ENCODE measurements around the gene PA2G4.
"Not testable (repeated sequence)": the region's sequence is repeated elsewhere in the genome, so short reads cannot be mapped to it uniquely, and the experiment has no call there.

DNA sequence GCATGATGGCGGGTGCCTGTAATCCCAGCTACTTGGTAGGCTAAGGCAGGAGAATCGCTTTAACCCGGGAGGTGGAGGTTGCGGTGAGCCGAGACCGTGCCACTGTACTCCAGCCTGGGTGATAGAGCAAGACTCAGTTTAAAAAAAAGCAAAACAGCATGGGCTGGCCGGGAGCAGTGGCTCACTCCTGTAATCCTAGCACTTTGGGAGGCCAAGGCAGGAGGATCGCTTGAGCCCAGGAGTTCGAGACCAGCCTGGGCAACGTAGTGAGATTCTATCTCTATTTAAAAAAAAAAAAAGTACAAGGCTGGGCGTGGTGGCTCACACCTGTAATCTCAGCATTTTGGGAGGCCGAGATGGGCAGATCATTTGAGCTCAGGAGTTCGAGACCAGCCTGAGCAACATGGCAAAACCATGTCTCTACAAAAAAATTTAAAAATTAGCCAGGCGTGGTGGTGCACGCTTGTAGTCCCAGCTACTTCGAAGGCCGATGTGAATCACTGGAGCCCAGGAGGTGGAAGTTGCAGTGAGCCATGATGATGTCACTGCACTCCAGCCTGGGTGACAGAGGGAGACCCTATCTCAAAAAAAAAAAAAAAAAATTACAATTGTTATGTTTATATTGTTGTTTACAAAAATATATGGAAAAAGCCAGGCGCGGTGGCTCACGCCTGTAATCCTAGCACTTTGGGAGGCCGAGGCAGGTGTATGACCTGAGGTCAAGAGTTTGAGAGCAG is 52.3 kb downstream of the PA2G4 start:
- TF ChIP-seq, protein P1, sequence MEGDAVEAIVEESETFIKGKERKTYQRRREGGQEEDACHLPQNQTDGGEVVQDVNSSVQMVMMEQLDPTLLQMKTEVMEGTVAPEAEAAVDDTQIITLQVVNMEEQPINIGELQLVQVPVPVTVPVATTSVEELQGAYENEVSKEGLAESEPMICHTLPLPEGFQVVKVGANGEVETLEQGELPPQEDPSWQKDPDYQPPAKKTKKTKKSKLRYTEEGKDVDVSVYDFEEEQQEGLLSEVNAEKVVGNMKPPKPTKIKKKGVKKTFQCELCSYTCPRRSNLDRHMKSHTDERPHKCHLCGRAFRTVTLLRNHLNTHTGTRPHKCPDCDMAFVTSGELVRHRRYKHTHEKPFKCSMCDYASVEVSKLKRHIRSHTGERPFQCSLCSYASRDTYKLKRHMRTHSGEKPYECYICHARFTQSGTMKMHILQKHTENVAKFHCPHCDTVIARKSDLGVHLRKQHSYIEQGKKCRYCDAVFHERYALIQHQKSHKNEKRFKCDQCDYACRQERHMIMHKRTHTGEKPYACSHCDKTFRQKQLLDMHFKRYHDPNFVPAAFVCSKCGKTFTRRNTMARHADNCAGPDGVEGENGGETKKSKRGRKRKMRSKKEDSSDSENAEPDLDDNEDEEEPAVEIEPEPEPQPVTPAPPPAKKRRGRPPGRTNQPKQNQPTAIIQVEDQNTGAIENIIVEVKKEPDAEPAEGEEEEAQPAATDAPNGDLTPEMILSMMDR (IDR thresholded peaks at IDR 0.05): not testable (repeated sequence)
- not testable (repeated sequence) for TF ChIP-seq ZFX (IDR thresholded peaks at IDR 0.05; ENCODE audit: borderline replicate concordance)
